OCI-LY3 (cell line): ENCODE measurements around the gene ARMC9.
A peak's percentile ranks its signal among the peaks of the same experiment; 100 is the strongest.

Source experiments
- H2AFZ ChIP-seq: fragments of 200-600, 300-600 bp; shearing (Covaris generic); 2 replicates; pipeline ENCODE4 v1.6.0; 2014; ENCODE audit warnings: antibody characterized with exemption, low read depth, low read length
- H3K27ac ChIP-seq: fragments of 200-600, 300-600 bp; sonication (generic); 2 replicates; pipeline ENCODE4 v1.5.1; 2014; ENCODE audit warnings: mild to moderate bottlenecking, low read length, moderate library complexity, mixed read lengths
- H3K27me3 ChIP-seq: fragments of 200-600, 300-600 bp; sonication (generic); 2 replicates; pipeline ENCODE4 v1.6.1; 2014; ENCODE audit warnings: low read depth, low read length, mixed read lengths
- H3K36me3 ChIP-seq: fragments of 200-600, 300-600 bp; sonication (generic); replicated peaks from 2 replicates; pipeline ENCODE3; 2014; ENCODE audit warnings: low read depth, low read length, mixed read lengths
- H3K4me1 ChIP-seq: fragments of 300-600, 200-600 bp; sonication (generic); 2 replicates; pipeline ENCODE4 v1.6.1; 2014; ENCODE audit warnings: low read length, mixed read lengths
- H3K4me2 ChIP-seq: fragments of 200-600, 300-600 bp; sonication (generic); 2 replicates; pipeline ENCODE4 v1.6.1; 2014; ENCODE audit warnings: low read length, mixed read lengths
- H3K4me3 ChIP-seq: fragments of 300-600, 200-600 bp; sonication (generic); 2 replicates; pipeline ENCODE4 v1.5.1; 2014; ENCODE audit warnings: antibody characterized with exemption, mild to moderate bottlenecking, low read length, moderate library complexity
- H3K79me2 ChIP-seq: fragments of 300-600, 200-600 bp; shearing (Covaris generic); 2 replicates; pipeline ENCODE4 v1.6.1; 2014; ENCODE audit warnings: mild to moderate bottlenecking, low read length, mixed read lengths
- H3K9ac ChIP-seq: fragments of 300-600, 200-600 bp; shearing (Covaris generic); 2 replicates; pipeline ENCODE4 v1.6.0; 2014; ENCODE audit warnings: mild to moderate bottlenecking, low read length, moderate library complexity
- H3K9me3 ChIP-seq: fragments of 200-600, 300-600 bp; shearing (Covaris generic); 2 replicates; pipeline ENCODE4 v1.6.1; 2014; ENCODE audit warnings: low read length, mixed read lengths; ENCODE audit not compliant: insufficient read depth
- H4K20me1 ChIP-seq: fragments of 200-600, 300-600 bp; sonication (generic); 2 replicates; pipeline ENCODE4 v1.6.1; 2016; ENCODE audit warnings: low read length, mixed read lengths; ENCODE audit not compliant: insufficient read depth
- CTCF ChIP-seq: fragments of 200-600, 300-600 bp; sonication (generic); IDR thresholded peaks from 2 replicates; pipeline ENCODE4 v1.5.1; 2014; ENCODE audit warnings: antibody characterized with exemption, low read length, low read depth
- EZH2phosphoT487 ChIP-seq: fragments of 200-600 bp; shearing (Covaris generic); IDR thresholded peaks from 2 replicates; pipeline ENCODE4 v1.6.1; 2018; ENCODE audit warnings: antibody characterized with exemption, mixed run types, low read depth

The ARMC9 gene

GRCh38 chr2:231296401-231296974, 98.1 kb downstream of the ARMC9 start:
- no peaks in the 10 kb centered on the region for H3K9me3 ChIP-seq
- no peaks in the 10 kb centered on the region for H3K27me3 ChIP-seq
- H3K4me1 ChIP-seq, result peaks cover 66% of the 10 kb centered on the region
- no peak overlapping the region for H3K27ac ChIP-seq
- H3K4me3 ChIP-seq, result no peak overlapping the region
- no peaks in the 10 kb centered on the region for H3K36me3 ChIP-seq
- no peaks in the 10 kb centered on the region for H4K20me1 ChIP-seq
- no peak overlapping the region for H3K9ac ChIP-seq
- no peak for TF ChIP-seq EZH2phosphoT487
- no peak for TF ChIP-seq CTCF
- no peaks in the 10 kb centered on the region for H3K79me2 ChIP-seq
- H3K4me2 ChIP-seq, result peak overlapping the region; percentile 24; the same call in 1 of the 2 replicates
- H2AFZ ChIP-seq, result no peak overlapping the region

- peak; percentile 70 for TF ChIP-seq CTCF
- no peak for TF ChIP-seq EZH2phosphoT487
- Histone ChIP-seq H3K4me3 (peak overlapping the region; percentile 44), H3K4me2 (peak overlapping the region; percentile 72), H3K27ac (peak overlapping the region; percentile 17; the same call in 1 of the 2 replicates), H3K9ac (peak overlapping the region; percentile 22; the same call in 1 of the 2 replicates), H3K9me3 (no peaks in the 10 kb centered on the region), H3K36me3 (no peaks in the 10 kb centered on the region), H4K20me1 (no peaks in the 10 kb centered on the region), H3K27me3 (no peaks in the 10 kb centered on the region), H3K4me1 (peaks cover 68% of the 10 kb centered on the region), H3K79me2 (no peaks in the 10 kb centered on the region), H2AFZ (peak overlapping the region; percentile 88; the same call in 1 of the 2 replicates)
Measured at GRCh38 chr2:231297108-231297908, 98.9 kb downstream of the ARMC9 start.

GRCh38 chr2:231298091-231298490, 99.7 kb downstream of the ARMC9 start:
- Histone ChIP-seq H3K4me3 (no peak overlapping the region), H3K27me3 (no peaks in the 10 kb centered on the region), H2AFZ (no peak overlapping the region), H3K27ac (no peak overlapping the region), H3K9me3 (no peaks in the 10 kb centered on the region), H3K9ac (no peak overlapping the region), H4K20me1 (no peaks in the 10 kb centered on the region), H3K79me2 (no peaks in the 10 kb centered on the region), H3K4me1 (peaks cover 68% of the 10 kb centered on the region), H3K4me2 (no peak overlapping the region), H3K36me3 (no peaks in the 10 kb centered on the region)
- TF ChIP-seq CTCF, result no peak
- TF ChIP-seq EZH2phosphoT487, result no peak

GRCh38 chr2:231299267-231299666, 100.8 kb downstream of the ARMC9 start:
- H3K4me3 ChIP-seq, result peak overlapping the region; percentile 26; the same call in 1 of the 2 replicates
- H3K4me1 ChIP-seq, result peaks cover 68% of the 10 kb centered on the region
- H3K27ac ChIP-seq, result peak overlapping the region; percentile 42

More at GRCh38 chr2:231299267-231299666, 100.8 kb downstream of the ARMC9 start:
- H4K20me1 ChIP-seq, result no peaks in the 10 kb centered on the region
- H2AFZ ChIP-seq, result no peak overlapping the region
- H3K27me3 ChIP-seq, result no peaks in the 10 kb centered on the region
- H3K36me3 ChIP-seq, result no peaks in the 10 kb centered on the region
- TF ChIP-seq CTCF, result no peak; the same call in 1 of the 2 replicates
- TF ChIP-seq EZH2phosphoT487, result no peak
- no peaks in the 10 kb centered on the region for H3K79me2 ChIP-seq
- peak overlapping the region; percentile 56 for H3K4me2 ChIP-seq
- H3K9ac ChIP-seq, result peak overlapping the region; percentile 19; the same call in 1 of the 2 replicates
- no peaks in the 10 kb centered on the region for H3K9me3 ChIP-seq
